PC-9 (cell line): ENCODE measurements around the gene TMEM50A.
"Not testable (repeated sequence)": the region's sequence is repeated elsewhere in the genome, so short reads cannot be mapped to it uniquely, and the experiment has no call there.

Experiments
- EZH2 ChIP-seq: fragments of 200-600 bp; sonication (generic); IDR thresholded peaks from 2 replicates; pipeline ENCODE4 v1.8.0; 2017; ENCODE audit warnings: antibody characterized with exemption, low read depth
- TF ChIP-seq, protein P1 (sequence below): fragments of 200-600 bp; sonication (generic); conservative IDR thresholded peaks from 2 replicates; pipeline ENCODE4 v1.6.1; 2017; ENCODE audit warnings: mixed run types, antibody characterized with exemption, mild to moderate bottlenecking, moderate library complexity

DNA sequence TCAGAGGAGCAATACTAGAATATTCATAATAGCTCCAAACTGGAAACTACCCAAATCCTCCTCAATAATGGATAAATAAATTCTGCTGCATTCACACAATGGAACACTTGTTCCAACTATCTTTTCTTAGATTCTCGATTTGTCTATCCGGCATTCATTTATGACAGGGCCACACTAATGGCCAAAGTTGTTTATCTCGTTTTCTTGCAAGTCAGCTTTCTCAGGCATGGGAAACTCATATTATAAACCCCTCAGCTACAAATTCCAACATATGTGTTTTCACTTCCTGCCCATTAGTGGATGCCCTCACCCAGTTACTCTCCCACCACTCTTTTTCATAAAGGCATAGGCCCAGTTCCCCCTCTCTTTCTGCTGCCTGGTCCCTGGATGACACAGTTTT lies 40.2 kb downstream of the TMEM50A start:
- TF ChIP-seq EZH2: not testable (repeated sequence)
- TF ChIP-seq, protein P1, sequence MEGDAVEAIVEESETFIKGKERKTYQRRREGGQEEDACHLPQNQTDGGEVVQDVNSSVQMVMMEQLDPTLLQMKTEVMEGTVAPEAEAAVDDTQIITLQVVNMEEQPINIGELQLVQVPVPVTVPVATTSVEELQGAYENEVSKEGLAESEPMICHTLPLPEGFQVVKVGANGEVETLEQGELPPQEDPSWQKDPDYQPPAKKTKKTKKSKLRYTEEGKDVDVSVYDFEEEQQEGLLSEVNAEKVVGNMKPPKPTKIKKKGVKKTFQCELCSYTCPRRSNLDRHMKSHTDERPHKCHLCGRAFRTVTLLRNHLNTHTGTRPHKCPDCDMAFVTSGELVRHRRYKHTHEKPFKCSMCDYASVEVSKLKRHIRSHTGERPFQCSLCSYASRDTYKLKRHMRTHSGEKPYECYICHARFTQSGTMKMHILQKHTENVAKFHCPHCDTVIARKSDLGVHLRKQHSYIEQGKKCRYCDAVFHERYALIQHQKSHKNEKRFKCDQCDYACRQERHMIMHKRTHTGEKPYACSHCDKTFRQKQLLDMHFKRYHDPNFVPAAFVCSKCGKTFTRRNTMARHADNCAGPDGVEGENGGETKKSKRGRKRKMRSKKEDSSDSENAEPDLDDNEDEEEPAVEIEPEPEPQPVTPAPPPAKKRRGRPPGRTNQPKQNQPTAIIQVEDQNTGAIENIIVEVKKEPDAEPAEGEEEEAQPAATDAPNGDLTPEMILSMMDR: not testable (repeated sequence)
